KMS-11 (cell line): Measurements from ENCODE around the gene URAD.

ENCODE experiments used
- H2AFZ ChIP-seq: fragments of 200-600 bp; sonication (generic); 2 replicates; pipeline ENCODE4 v1.6.1; 2016; ENCODE audit warnings: antibody characterized with exemption, mixed run types, low read depth
- H3K27ac ChIP-seq: fragments of 200-600 bp; sonication (generic); 2 replicates; pipeline ENCODE4 v1.6.1; 2016; ENCODE audit warnings: mild to moderate bottlenecking, mixed run types
- H3K27me3 ChIP-seq: fragments of 200-600 bp; sonication (generic); 2 replicates; pipeline ENCODE4 v1.6.1; 2017; ENCODE audit warnings: mild to moderate bottlenecking, low read depth, mixed run types, moderate library complexity; ENCODE audit not compliant: insufficient read depth
- H3K36me3 ChIP-seq: fragments of 200-600 bp; sonication (generic); 2 replicates; pipeline ENCODE4 v1.6.1; 2017; ENCODE audit warnings: mild to moderate bottlenecking, mixed run types; ENCODE audit not compliant: insufficient read depth
- H3K4me1 ChIP-seq: fragments of 200-600 bp; sonication (generic); 2 replicates; pipeline ENCODE4 v1.6.1; 2016; ENCODE audit warnings: mild to moderate bottlenecking, low read depth, mixed run types; ENCODE audit not compliant: poor library complexity, severe bottlenecking
- H3K4me2 ChIP-seq: fragments of 200-600 bp; sonication (generic); 2 replicates; pipeline ENCODE4 v1.7.0; 2016; ENCODE audit warnings: mild to moderate bottlenecking, mixed run types
- H3K4me3 ChIP-seq: fragments of 200-600 bp; sonication (generic); IDR thresholded peaks from 2 replicates; pipeline ENCODE4 v1.6.1; 2017; ENCODE audit warnings: low read depth, low read length, mixed read lengths; ENCODE audit not compliant: insufficient read depth
- H3K79me2 ChIP-seq: fragments of 200-600 bp; sonication (generic); 2 replicates; pipeline ENCODE4 v1.6.1; 2016; ENCODE audit warnings: low read depth, mixed run types; ENCODE audit not compliant: insufficient read depth
- H3K9ac ChIP-seq: fragments of 200-600 bp; sonication (generic); 2 replicates; pipeline ENCODE4 v1.6.1; 2016; ENCODE audit warnings: mild to moderate bottlenecking, mixed run types
- H4K20me1 ChIP-seq: fragments of 200-600 bp; sonication (generic); 2 replicates; pipeline ENCODE4 v1.6.1; 2016; ENCODE audit warnings: mild to moderate bottlenecking, mixed run types; ENCODE audit not compliant: insufficient read depth
- TF ChIP-seq, protein P1 (sequence below): fragments of 200-600 bp; sonication (generic); conservative IDR thresholded peaks from 2 replicates; pipeline ENCODE4 v1.6.1; 2017; ENCODE audit warnings: low read depth, mild to moderate bottlenecking, antibody characterized with exemption, low read length, moderate library complexity, mixed read lengths

The URAD gene

GRCh38 chr13:28001837-28002473 lies 13.5 kb upstream of the URAD start:
- Histone ChIP-seq H3K9ac (no peak overlapping the region), H3K36me3 (no peaks in the 10 kb centered on the region), H3K4me3 (no peak overlapping the region), H4K20me1 (no peaks in the 10 kb centered on the region), H2AFZ (no peak overlapping the region), H3K4me2 (no peak overlapping the region), H3K27me3 (no peaks in the 10 kb centered on the region), H3K27ac (no peak overlapping the region), H3K79me2 (no peaks in the 10 kb centered on the region), H3K4me1 (peaks cover 5% of the 10 kb centered on the region)
- TF ChIP-seq, protein P1, sequence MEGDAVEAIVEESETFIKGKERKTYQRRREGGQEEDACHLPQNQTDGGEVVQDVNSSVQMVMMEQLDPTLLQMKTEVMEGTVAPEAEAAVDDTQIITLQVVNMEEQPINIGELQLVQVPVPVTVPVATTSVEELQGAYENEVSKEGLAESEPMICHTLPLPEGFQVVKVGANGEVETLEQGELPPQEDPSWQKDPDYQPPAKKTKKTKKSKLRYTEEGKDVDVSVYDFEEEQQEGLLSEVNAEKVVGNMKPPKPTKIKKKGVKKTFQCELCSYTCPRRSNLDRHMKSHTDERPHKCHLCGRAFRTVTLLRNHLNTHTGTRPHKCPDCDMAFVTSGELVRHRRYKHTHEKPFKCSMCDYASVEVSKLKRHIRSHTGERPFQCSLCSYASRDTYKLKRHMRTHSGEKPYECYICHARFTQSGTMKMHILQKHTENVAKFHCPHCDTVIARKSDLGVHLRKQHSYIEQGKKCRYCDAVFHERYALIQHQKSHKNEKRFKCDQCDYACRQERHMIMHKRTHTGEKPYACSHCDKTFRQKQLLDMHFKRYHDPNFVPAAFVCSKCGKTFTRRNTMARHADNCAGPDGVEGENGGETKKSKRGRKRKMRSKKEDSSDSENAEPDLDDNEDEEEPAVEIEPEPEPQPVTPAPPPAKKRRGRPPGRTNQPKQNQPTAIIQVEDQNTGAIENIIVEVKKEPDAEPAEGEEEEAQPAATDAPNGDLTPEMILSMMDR = no peak

GRCh38 chr13:28001049-28001448 lies 12.6 kb upstream of the URAD start:
- Histone ChIP-seq H3K27ac (no peak overlapping the region), H3K79me2 (no peaks in the 10 kb centered on the region), H3K4me2 (no peak overlapping the region), H3K27me3 (no peaks in the 10 kb centered on the region), H2AFZ (no peak overlapping the region), H3K4me1 (peaks cover 5% of the 10 kb centered on the region), H3K4me3 (no peak overlapping the region), H4K20me1 (no peaks in the 10 kb centered on the region), H3K36me3 (no peaks in the 10 kb centered on the region), H3K9ac (no peak overlapping the region)
- TF ChIP-seq, protein P1 = no peak

GRCh38 chr13:28000567-28000966 lies 12.1 kb upstream of the URAD start:
- Histone ChIP-seq H2AFZ (no peak overlapping the region), H3K9ac (no peak overlapping the region), H4K20me1 (no peaks in the 10 kb centered on the region), H3K79me2 (no peaks in the 10 kb centered on the region), H3K4me3 (no peak overlapping the region), H3K27ac (no peak overlapping the region), H3K36me3 (no peaks in the 10 kb centered on the region), H3K4me2 (no peak overlapping the region), H3K4me1 (peaks cover 5% of the 10 kb centered on the region), H3K27me3 (no peaks in the 10 kb centered on the region)
- TF ChIP-seq, protein P1 = no peak

DNA sequence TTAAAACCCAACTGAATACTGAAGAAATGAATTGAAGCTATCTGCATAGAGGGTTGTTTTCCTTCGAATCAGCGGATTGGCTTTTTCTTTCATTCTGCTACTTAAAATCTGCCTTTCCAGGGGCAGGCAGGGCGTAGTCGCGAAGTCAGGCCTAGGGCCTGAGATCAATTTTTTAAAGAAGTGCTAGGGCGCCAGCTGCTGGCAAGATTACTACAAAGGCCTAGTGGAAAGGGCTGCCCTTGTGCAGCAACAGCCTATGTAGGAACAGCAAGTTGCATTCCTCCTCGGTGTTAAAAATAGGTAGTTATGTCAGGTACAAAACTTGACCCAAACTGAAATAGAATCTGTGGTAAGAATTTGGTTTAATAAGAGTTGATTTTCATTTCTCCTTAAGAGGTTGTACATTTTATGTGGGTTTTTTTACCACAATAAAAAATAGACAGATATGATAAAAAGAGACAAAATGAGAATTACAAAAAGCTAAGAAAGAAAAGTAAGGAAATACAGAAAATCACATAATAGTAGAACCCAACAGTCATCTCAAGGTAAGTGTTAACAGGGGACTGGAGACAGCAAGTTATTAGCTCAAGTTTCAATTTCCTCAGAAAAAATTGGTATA lies 9.5 kb upstream of the URAD start:
- Histone ChIP-seq H3K27ac (no peak overlapping the region), H3K4me1 (peaks cover 5% of the 10 kb centered on the region), H3K4me3 (no peak overlapping the region), H3K27me3 (no peaks in the 10 kb centered on the region), H3K36me3 (no peaks in the 10 kb centered on the region), H2AFZ (no peak overlapping the region), H3K4me2 (no peak overlapping the region), H4K20me1 (no peaks in the 10 kb centered on the region), H3K79me2 (no peaks in the 10 kb centered on the region), H3K9ac (no peak overlapping the region)
- TF ChIP-seq, protein P1 = peak; percentile 60
